Aorta (tissue), 5 donors: ENCODE data around the gene MGAM2. TPM values are rescaled to one million over a fixed set of nuclear protein-coding genes. Genes with fewer than 3 reads are reported as not detected.

Source experiments
- ATAC-seq: fragments of 200-7000 bp; cut with Tn5 transposase; one replicate; pipeline ENCODE4 v1.9.1; 2022; ENCODE audit warnings: moderate library complexity; ENCODE audit not compliant: low FRiP score
- DNase-seq, 2 donors: peaks; one replicate each; pipeline ENCODE4 v3.0.0-alpha.2; 2020
- H3K27ac ChIP-seq, 2 donors: one replicate each; pipeline ENCODE4 v1.5.1; 2013; ENCODE audit warnings: low read length in 2 of 2, mild to moderate bottlenecking in 2 of 2, moderate library complexity in 2 of 2, control low read depth in 1 of 2, inconsistent platforms in 1 of 2, low read depth in 1 of 2
- H3K27me3 ChIP-seq, 2 donors: one replicate each; pipeline ENCODE4 v1.6.1; 2013; ENCODE audit warnings: control low read depth in 1 of 2, low read length in 1 of 2, mild to moderate bottlenecking in 1 of 2, moderate library complexity in 1 of 2; ENCODE audit not compliant: insufficient read depth in 2 of 2, control insufficient read depth in 1 of 2
- H3K36me3 ChIP-seq, 2 donors: one replicate each; pipeline ENCODE4 v1.6.1; 2013; ENCODE audit warnings: control low read depth in 1 of 2, low read length in 1 of 2, mild to moderate bottlenecking in 1 of 2; ENCODE audit not compliant: insufficient read depth in 2 of 2, control insufficient read depth in 1 of 2
- H3K4me1 ChIP-seq, 2 donors: one replicate each; pipeline ENCODE4 v1.6.1; 2013; ENCODE audit warnings: low read length in 2 of 2, control low read depth in 1 of 2, mild to moderate bottlenecking in 1 of 2, moderate library complexity in 1 of 2; ENCODE audit not compliant: insufficient read depth in 2 of 2, control insufficient read depth in 1 of 2
- H3K4me3 ChIP-seq, 2 donors: one replicate each; pipeline ENCODE4 v1.5.1; 2013; ENCODE audit warnings: low read length in 2 of 2, control low read depth in 1 of 2, mild to moderate bottlenecking in 1 of 2
- H3K9me3 ChIP-seq: one replicate; pipeline ENCODE4 v1.6.1; 2013; ENCODE audit warnings: mild to moderate bottlenecking, low read length; ENCODE audit not compliant: control insufficient read depth
- WGBS, 2 donors: extraction: QIAGEN DNeasy Blood & Tissue Kit; methylation state at CpG; one replicate each; pipeline ENCODE4 v1.1.7; 2013; 5-methylcytosine and 5-hydroxymethylcytosine counted together
- intact Hi-C, 2 donors: fragments of 100-400 bp; cut with DNase I; formaldehyde crosslinking; loops; one replicate each; pipeline versions ENCODE4 v1.14.2 to v1.15.0; 2022
- polyA plus RNA-seq, 2 donors: library from polyadenylated mRNA; stranded (reverse); fragments of 200-250 nt; gene quantifications; one replicate each; pipeline ENCODE4 v1.2.3, GENCODE V29; 2013
- total RNA-seq, 2 donors: library from RNA; stranded (reverse); fragmentation: NEBNext Ultra II Directional; extraction: Animal tissue kit (Norgen Biotek cat#: 25700); gene quantifications; one replicate each; pipeline ENCODE4 v1.2.1, GENCODE V29; 2021
- donor health status: healthy with polysubstance abuse.
- donor health status: Bipolar disorder and iron deficiency.
- donor health status: DM: no; HTN: no; CAD: no.
- donor health status: DM: no; HTN: no; CAD: no.
- donor health status: DM: yes; HTN: yes; CAD: no.

Gene MGAM2
- total and polyA plus RNA-seq, 4 donors: 0.03 to 1.4 (median 0.38) TPM

GRCh38 chr7:142188846-142189245, 77.3 kb downstream of the MGAM2 start:
- intact Hi-C loops: loop anchor here in 1 of 2 donors (5.0 kb wide), 1 partner anchor 212 kb away; no protein-coding TSS in a partner anchor
- H3K27me3 ChIP-seq: no peaks in the 10 kb centered on the region
- H3K9me3 ChIP-seq: no peaks in the 10 kb centered on the region
- H3K4me1 ChIP-seq: no peaks in the 10 kb centered on the region
- H3K4me3 ChIP-seq: no peak overlapping the region
- H3K36me3 ChIP-seq: no peaks in the 10 kb centered on the region
- DNase-seq (no peak), ATAC-seq (no peak)
- no peak overlapping the region for H3K27ac ChIP-seq

- 88 to 91% methylated on average over 4 of the region's 4 CpGs for WGBS, 2 donors
- Histone ChIP-seq H3K27me3 (no peaks in the 10 kb centered on the region), H3K27ac (no peak overlapping the region), H3K4me1 (no peaks in the 10 kb centered on the region), H3K9me3 (no peaks in the 10 kb centered on the region), H3K36me3 (no peaks in the 10 kb centered on the region), H3K4me3 (no peak overlapping the region)
- intact Hi-C loops: no loop called here
- DNase-seq: no peak
- no peak for ATAC-seq
Measured at GRCh38 chr7:142194201-142194600, 82.7 kb downstream of the MGAM2 start.

- Histone ChIP-seq H3K27me3 (no peaks in the 10 kb centered on the region), H3K27ac (no peak overlapping the region), H3K36me3 (no peaks in the 10 kb centered on the region), H3K4me1 (no peaks in the 10 kb centered on the region), H3K4me3 (no peak overlapping the region), H3K9me3 (no peaks in the 10 kb centered on the region)
- DNase-seq (no peak), ATAC-seq (no peak)
- 78 to 82% methylated on average over 9 of the region's 9 CpGs for WGBS, 2 donors
- intact Hi-C loops: no loop called here
Measured at GRCh38 chr7:142196066-142196840, 84.7 kb downstream of the MGAM2 start.

- intact Hi-C loops: no loop called here
- Histone ChIP-seq H3K27ac (no peak overlapping the region), H3K36me3 (no peaks in the 10 kb centered on the region), H3K9me3 (no peaks in the 10 kb centered on the region), H3K27me3 (no peaks in the 10 kb centered on the region), H3K4me1 (no peaks in the 10 kb centered on the region), H3K4me3 (no peak overlapping the region)
- 90 to 91% methylated on average over 1 of the region's 1 CpG for WGBS, 2 donors
- DNase-seq: no peak
- no peak for ATAC-seq
Measured at GRCh38 chr7:142200206-142200605, 88.7 kb downstream of the MGAM2 start.

- Histone ChIP-seq H3K9me3 (peaks cover 2% of the 10 kb centered on the region), H3K27me3 (no peaks in the 10 kb centered on the region), H3K4me1 (no peaks in the 10 kb centered on the region), H3K36me3 (no peaks in the 10 kb centered on the region), H3K27ac (no peak overlapping the region), H3K4me3 (no peak overlapping the region)
- no peak for ATAC-seq
- intact Hi-C loops: no loop called here
- WGBS, 2 donors: 33 to 50% methylated on average over 1 of the region's 1 CpG
- DNase-seq: no peak
Measured at GRCh38 chr7:142228537-142229104, 117.1 kb downstream of the MGAM2 start.

GRCh38 chr7:142231716-142232115, 120.2 kb downstream of the MGAM2 start:
- Histone ChIP-seq H3K9me3 (peaks cover 2% of the 10 kb centered on the region), H3K4me3 (no peak overlapping the region), H3K4me1 (no peaks in the 10 kb centered on the region), H3K27ac (no peak overlapping the region), H3K27me3 (no peaks in the 10 kb centered on the region), H3K36me3 (no peaks in the 10 kb centered on the region)
- intact Hi-C loops: no loop called here
- no peak for ATAC-seq
- 27 to 28% methylated on average over 7 of the region's 7 CpGs for WGBS, 2 donors
- DNase-seq: no peak

GRCh38 chr7:142240546-142240945, 129.0 kb downstream of the MGAM2 start:
- Histone ChIP-seq H3K9me3 (no peaks in the 10 kb centered on the region), H3K27me3 (no peaks in the 10 kb centered on the region), H3K4me1 (no peaks in the 10 kb centered on the region), H3K36me3 (no peaks in the 10 kb centered on the region), H3K4me3 (no peak overlapping the region), H3K27ac (no peak overlapping the region)
- WGBS, 2 donors: 51 to 66% methylated on average over 4 of the region's 4 CpGs
- intact Hi-C loops: no loop called here
- DNase-seq (no peak), ATAC-seq (no peak)

GRCh38 chr7:142243823-142244222, 132.3 kb downstream of the MGAM2 start:
- DNase-seq (no peak), ATAC-seq (no peak)
- H3K27me3 ChIP-seq: no peaks in the 10 kb centered on the region
- H3K4me1 ChIP-seq: no peaks in the 10 kb centered on the region
- no peaks in the 10 kb centered on the region for H3K36me3 ChIP-seq
- WGBS, 2 donors: 83 to 84% methylated on average over 10 of the region's 10 CpGs
- no peak overlapping the region for H3K27ac ChIP-seq
- H3K4me3 ChIP-seq: no peak overlapping the region
- H3K9me3 ChIP-seq: no peaks in the 10 kb centered on the region
- intact Hi-C loops: no loop called here
